ENCODE data around the gene CDK4.

CDK4 gene

GRCh38 chr12:57783861-57784260 lies 31.8 kb upstream of the CDK4 start:
- no peak for DNase-seq
- H3K9me3 ChIP-seq = no peaks in the 10 kb centered on the region; the same call in 1 of the 2 replicates
- H3K4me3 ChIP-seq (ENCODE audit: low read depth, low read length) = no peak overlapping the region
- TF ChIP-seq CTCF (IDR thresholded peaks at IDR 0.05; ENCODE audit: low read depth, low read length) = no peak
- H3K4me1 ChIP-seq = no peaks in the 10 kb centered on the region
- H3K27me3 ChIP-seq = no peaks in the 10 kb centered on the region
- peaks cover 35% of the 10 kb centered on the region for H3K36me3 ChIP-seq

- TF ChIP-seq CTCF (IDR thresholded peaks at IDR 0.05; ENCODE audit: low read depth, low read length) = no peak
- Histone ChIP-seq H3K4me3 (ENCODE audit: low read depth, low read length) (peak overlapping the region; percentile 100), H3K4me1 (no peaks in the 10 kb centered on the region), H3K9me3 (no peaks in the 10 kb centered on the region; the same call in 1 of the 2 replicates), H3K27me3 (no peaks in the 10 kb centered on the region), H3K36me3 (peaks cover 32% of the 10 kb centered on the region)
- no peak for DNase-seq
Measured at GRCh38 chr12:57783466-57783801, 31.3 kb upstream of the CDK4 start.

- H3K27me3 ChIP-seq = no peaks in the 10 kb centered on the region
- TF ChIP-seq CTCF (IDR thresholded peaks at IDR 0.05; ENCODE audit: low read depth, low read length) = peak; percentile 95
- no peaks in the 10 kb centered on the region for H3K9me3 ChIP-seq
- no peaks in the 10 kb centered on the region for H3K4me1 ChIP-seq
- H3K4me3 ChIP-seq (ENCODE audit: low read depth, low read length) = peak within 1 kb of the TSS; percentile 100
- DNase-seq = peak; percentile 97
- peaks cover 28% of the 10 kb centered on the region for H3K36me3 ChIP-seq
Measured at GRCh38 chr12:57782608-57783465, 30.7 kb upstream of the CDK4 start, which contains the start of gene TSFM. TSS of gene TSFM (plus strand) at chr12:57782787. CDS start at chr12:57782802, 15 bp downstream.

- no peak for TF ChIP-seq CTCF (IDR thresholded peaks at IDR 0.05; ENCODE audit: low read depth, low read length)
- H3K4me3 ChIP-seq (ENCODE audit: low read depth, low read length) = peak overlapping the region; percentile 100
- H3K36me3 ChIP-seq = peaks cover 22% of the 10 kb centered on the region
- H3K4me1 ChIP-seq = no peaks in the 10 kb centered on the region
- DNase-seq = no peak
- H3K9me3 ChIP-seq = no peaks in the 10 kb centered on the region
- no peaks in the 10 kb centered on the region for H3K27me3 ChIP-seq
Measured at GRCh38 chr12:57782243-57782607, 30.1 kb upstream of the CDK4 start.

- no peak overlapping the region for H3K4me3 ChIP-seq (ENCODE audit: low read depth, low read length)
- H3K27me3 ChIP-seq = no peaks in the 10 kb centered on the region
- no peaks in the 10 kb centered on the region for H3K9me3 ChIP-seq
- H3K36me3 ChIP-seq = peaks cover 18% of the 10 kb centered on the region
- TF ChIP-seq CTCF (IDR thresholded peaks at IDR 0.05; ENCODE audit: low read depth, low read length) = no peak
- DNase-seq = no peak
- no peaks in the 10 kb centered on the region for H3K4me1 ChIP-seq
Measured at GRCh38 chr12:57781801-57782200, 29.7 kb upstream of the CDK4 start.

- no peak overlapping the region for H3K4me3 ChIP-seq (ENCODE audit: low read depth, low read length)
- no peaks in the 10 kb centered on the region for H3K9me3 ChIP-seq
- no peak for DNase-seq
- H3K36me3 ChIP-seq = peaks cover 12% of the 10 kb centered on the region
- no peak for TF ChIP-seq CTCF (IDR thresholded peaks at IDR 0.05; ENCODE audit: low read depth, low read length)
- no peaks in the 10 kb centered on the region for H3K4me1 ChIP-seq
- no peaks in the 10 kb centered on the region for H3K27me3 ChIP-seq
Measured at GRCh38 chr12:57781244-57781643, 29.1 kb upstream of the CDK4 start.

Measured in BE2C (cell line).